Endothelial cell of coronary artery (primary cell): ENCODE results near the gene LACC1. TPM values are rescaled to one million over a fixed set of nuclear protein-coding genes. Genes with fewer than 3 reads are reported as not detected.

ENCODE experiments used
- total RNA-seq: library from RNA; depleted of rRNA; stranded (reverse); fragments of >200 nt; gene quantifications from 2 replicates; pipeline ENCODE4 v1.2.3, GENCODE V29; 2014

The LACC1 gene
- 3.8 and 4.4 TPM in 2 replicates for total RNA-seq

DNA sequence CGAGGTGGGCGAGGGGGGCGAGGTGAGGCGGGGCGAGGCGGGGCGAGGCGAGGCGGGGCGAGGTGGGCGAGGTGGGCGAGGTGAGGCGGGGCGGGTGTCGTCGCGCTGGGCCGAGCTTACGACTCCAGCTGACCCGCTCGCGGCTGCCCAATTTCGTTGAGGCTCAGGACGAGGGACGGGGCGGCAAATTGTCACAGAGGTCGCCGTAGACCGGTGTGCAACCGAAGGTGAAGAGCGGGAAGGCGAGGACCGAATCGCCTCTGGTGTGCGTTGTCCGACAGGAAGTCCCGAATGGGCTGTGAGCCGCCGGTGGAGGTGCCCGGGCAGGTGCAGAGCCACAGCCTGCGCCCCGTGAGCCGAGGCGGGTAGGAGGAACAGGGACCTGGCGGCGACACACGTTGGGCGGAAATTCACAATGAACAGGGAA, at the start of gene LACC1:
Gene LACC1, plus strand, starts transcription at position 150 of the 427 bp plus-strand sequence. CDS start 1,082 bp downstream, outside the sequence.

DNA sequence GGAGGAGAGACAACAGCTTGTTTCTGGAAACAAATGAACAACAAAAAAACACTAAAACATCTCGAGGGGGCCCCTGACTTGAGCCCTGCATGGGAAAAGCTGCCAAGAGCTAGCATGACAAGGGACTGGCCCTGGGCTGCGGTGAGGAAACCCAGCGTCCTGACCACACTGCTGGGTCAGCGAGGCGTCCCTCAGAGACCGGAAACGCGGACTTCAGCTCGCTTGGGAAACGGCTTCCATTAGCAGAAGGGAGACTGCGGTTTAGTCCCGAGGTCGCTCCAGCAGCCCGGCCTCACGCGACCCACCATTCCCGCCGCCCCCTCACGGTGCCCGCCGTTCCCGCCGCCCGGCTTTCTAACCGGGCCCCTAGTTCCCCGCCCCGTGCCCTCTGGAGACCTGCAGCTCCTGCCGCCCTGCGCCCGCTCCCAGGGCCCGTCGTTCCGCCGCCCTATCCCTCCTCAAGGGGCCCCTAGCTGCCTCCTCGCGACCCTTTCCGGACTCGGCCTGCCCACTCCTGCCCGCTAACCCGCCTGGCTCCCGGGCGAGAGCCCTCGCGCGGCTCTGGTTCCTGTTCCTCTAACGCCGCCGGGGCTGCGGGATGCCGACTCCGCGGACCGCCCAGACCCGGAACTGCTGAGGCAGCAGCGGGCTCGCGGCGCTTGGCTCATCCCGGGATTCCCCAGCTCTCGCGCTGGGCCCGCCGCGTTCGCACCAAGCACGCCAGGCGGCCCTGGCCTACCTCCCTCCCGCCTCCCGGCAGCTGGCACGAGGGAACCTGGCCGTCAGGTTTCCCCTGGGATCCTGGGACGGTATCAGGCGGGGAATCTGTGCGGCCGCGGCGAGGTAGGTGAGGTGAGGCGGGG, 581 bp upstream of the LACC1 start, which contains the start of gene CCDC122:
Gene CCDC122, minus strand, starts transcription at position 849 of the 863 bp plus-strand sequence. CDS start 10,364 bp downstream, outside the sequence.

Other genes starting within 250 kb of the LACC1 start
- gene ENOX1, start 92.9 kb upstream of the LACC1 start, total RNA-seq: 1.3 and 1.4 TPM in 2 replicates
- gene CCDC122, start 164 bp upstream of the LACC1 start, total RNA-seq: 2.0 and 4.5 TPM in 2 replicates